GM21723 (cell line): ENCODE results near the gene RND3.

Experiments
- ATAC-seq: cut with Tn5 transposase; IDR thresholded peaks from one replicate; pipeline ENCODE4 v1.9.1; 2021; ENCODE audit warnings: mild to moderate bottlenecking, moderate library complexity; ENCODE audit not compliant: unreplicated experiment

Gene RND3

GRCh38 chr2:150494234-150494945 lies 6.9 kb upstream of the RND3 start:
- ATAC-seq = no peak

DNA sequence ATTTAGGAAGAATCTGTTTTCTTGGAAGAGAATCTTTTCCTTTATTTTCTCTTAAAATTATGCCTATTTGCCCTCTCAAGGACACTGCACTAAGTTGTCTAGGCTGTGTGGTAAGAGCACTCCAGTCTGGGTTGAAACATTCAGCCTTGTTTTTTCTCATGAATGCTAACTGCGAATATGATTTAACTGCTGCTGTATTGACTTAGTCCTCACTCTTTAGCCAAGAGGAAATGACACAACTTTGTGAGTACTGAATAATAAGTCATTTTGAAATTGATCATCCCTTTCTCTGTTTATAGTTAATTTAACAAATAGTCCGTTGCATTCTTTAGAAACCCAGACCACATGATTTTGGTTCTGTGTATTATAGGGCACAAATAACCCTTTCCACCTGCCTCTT lies 4.5 kb upstream of the RND3 start:
- ATAC-seq = no peak

DNA sequence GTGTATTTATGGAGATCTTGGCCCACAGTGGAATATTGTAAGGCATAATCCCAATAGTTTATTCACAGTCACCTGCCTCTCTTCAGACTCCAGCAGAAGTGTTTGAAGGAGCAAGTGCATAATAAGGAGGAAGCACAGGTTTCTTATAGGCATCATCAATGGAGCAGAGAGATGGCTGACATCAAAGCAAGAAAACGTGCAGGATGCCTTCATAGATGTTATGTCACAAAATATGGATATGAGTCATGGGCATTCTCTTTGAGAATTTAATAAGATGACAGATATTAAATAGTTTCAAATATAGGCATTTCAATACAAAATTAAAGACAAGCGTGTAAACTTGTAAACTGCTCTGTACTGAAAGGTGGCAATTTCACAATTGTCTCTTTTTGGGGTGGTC lies 4.0 kb upstream of the RND3 start:
- no peak for ATAC-seq

- no peak for ATAC-seq
Observed at GRCh38 chr2:150490466-150490865, 3.0 kb upstream of the RND3 start.

GRCh38 chr2:150486539-150487484 lies 655 bp downstream of the RND3 start:
- ATAC-seq = no peak

DNA sequence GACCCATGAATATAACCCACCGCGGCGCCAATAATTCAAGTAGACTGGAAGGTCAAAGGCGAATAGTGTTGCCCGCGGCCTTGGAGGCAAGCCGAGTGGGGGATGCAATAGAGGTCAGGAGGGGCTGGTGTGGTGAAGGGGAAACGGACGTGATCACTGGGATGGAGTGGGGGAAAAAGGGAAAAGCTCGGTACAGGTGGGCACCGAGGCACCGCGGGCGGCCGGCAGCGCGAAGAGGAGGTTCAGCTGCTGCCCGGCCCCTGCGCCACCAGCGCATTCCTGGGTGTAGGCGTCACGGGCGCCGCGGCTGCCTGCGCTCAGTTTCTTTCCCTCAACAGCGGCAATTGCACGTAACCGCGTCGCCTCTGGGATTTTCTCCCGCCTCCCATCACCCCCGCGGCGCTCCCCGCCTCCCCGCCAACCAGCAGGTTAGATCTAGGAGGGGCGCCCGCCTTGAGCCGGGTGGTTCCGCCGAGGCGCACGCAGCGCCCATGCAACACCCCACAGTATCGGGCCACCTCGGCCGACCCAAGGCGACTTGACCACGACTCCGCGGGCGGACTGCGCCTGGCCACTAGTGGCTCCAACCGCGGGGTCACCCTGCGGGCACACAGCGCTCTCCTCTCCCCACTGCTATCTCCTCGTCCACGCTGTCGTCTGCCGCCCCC lies 1.5 kb downstream of the RND3 start:
- ATAC-seq = no peak

DNA sequence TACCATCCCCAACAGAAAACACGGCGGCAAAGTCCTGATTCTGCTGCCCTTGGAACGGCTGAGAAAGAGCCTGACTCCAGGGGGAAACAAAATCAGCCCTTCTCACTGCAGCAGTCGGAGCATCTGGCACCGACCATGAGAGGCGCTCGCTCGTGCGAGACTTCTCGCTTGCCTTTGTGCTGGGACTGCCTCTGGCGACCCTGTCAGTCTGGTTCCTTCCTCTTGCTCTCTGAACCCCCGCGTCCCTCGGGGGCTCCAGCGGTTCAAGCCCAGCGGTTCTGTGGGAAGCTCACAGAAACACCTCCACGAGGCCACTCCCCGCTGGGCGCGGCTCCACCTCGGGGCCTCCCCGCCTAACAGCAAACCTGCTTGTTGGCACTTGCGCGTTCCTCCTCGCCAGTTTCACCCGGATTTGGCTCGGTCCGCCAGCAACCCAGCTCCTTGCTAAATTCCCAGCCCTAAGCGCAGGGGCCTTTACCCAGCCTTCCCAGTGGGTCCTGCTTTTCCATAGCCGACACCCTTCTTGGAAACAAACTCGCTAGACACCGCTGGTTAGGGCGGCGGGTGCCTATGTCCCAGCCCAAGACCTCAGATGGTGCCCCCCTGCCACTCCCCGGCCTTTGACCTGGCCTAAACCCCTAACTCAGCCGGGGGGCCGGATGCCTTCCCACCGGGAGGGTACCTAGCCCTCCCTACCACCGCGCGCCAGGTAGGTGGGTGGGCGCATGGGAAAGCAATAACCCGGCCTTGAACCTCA lies 2.2 kb downstream of the RND3 start:
- no peak for ATAC-seq

DNA sequence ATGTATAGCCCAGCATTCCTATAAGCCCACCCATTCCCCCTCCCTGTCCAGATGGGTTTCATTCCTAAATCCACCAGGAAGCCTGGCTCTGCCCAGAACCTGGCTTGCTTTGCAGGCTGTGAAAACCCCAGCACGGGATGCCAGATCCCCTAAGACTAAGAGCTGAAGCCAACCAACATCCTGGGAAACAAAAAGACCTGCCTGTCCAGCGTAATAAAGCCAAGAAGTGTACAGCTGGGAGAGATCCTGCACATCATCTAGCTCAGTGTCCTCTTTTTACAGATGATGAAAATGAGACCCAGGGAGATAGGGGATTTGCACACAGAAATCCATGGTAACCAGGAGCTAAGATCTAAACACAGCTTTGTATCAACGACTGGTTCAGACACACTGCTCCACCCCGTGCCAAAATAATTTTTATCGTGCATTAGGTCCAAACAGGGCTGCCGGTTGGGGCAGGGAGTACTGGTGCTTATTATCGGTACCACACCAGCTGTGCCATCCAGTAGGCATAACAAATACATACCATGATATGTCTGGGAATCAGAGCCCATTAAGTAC lies 2.9 kb downstream of the RND3 start:
- ATAC-seq = no peak

DNA sequence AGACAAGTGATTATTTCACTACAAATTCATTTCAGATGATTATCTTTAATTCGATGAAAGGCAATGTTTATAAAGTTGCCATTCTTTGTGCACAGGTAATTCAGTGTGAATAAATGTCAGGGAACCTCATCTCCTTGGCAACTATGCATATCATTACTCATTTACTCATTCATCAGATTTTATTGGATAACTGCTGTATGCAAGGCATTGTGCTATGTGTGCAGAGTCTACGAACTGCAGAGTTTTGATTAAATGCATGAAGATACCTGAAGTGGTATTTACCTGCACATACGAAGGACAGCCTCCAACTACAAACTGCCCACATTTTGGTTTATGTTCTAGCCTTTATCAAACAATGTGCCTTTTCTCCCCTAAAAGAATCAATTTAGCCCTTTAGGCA lies 3.5 kb downstream of the RND3 start:
- no peak for ATAC-seq

GRCh38 chr2:150483532-150483931 lies 3.9 kb downstream of the RND3 start:
- no peak for ATAC-seq

DNA sequence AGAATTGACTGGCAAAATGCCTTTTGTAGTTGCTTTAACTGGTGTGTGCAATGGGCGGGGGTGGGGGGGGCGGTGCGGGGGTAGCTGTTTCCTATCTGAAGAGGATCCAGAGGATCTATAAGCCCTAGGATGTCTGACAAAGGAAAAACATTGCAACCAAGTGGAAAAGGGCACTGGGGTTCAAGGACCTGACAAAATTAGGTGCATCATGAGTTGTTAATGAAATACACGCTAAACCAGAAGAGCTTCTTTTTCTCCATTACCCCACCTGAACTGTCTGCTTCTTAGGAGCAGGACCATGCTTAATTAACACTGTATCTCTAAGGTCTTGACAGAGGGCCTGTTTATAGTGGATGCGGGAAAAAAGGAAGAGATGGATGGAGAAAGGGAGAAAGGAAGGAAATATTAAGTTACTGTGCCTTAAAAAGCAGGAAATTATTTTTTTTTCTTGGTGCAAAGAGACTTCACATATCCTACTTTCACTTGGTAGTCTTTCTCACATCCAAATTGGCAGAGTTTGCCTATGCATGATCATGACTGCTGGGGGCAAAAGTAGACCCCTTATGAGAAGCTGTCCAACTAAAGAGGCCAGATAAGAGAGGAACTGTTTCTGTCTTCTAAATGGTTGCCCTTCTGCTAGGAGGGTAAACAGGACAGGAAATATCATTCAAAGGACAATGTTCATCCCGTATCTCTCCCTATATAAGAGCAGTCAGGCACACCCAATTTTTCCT lies 4.6 kb downstream of the RND3 start:
- ATAC-seq = no peak

GRCh38 chr2:150482111-150482510 lies 5.4 kb downstream of the RND3 start:
- no peak for ATAC-seq

GRCh38 chr2:150480971-150481830 lies 6.3 kb downstream of the RND3 start:
- no peak for ATAC-seq

GRCh38 chr2:150480241-150480640 lies 7.2 kb downstream of the RND3 start:
- ATAC-seq = no peak

- no peak for ATAC-seq
Observed at GRCh38 chr2:150479075-150479915, 8.2 kb downstream of the RND3 start.

DNA sequence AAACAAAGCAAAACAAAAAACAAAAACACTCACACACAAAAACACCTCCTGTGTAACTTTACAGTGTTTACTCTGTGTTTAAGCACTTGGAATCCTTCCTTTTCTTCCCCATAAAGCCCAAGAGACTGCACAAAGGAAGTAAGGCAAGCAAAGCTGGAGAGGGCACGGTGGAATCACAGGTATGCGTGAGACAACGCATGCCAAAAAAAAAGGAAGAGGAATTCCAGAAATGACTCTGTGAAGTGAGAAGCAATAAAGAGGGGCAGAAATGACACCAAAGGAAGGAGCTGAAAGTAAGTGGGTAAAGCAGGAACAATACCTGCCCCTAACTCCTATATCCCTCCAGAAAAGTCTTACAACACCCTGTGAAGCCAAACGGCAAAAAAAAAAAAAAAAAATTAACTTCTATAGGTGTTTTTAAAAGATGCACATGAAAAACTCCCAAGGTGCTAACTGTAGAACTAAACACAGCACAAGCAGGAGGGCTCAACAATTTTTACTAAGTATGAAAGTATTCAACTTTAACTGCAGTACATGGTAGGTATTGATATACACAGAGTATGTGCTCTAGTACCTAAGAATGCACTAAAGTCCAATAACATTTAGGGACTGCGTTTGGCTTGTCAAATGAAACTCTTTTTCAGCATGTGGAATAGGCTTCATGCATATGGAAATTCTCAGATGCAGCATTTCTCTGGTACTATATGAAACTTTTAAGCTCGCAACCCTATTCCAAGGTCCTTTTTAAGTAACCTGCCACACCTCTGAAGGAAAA lies 9.1 kb downstream of the RND3 start:
- no peak for ATAC-seq

- no peak for ATAC-seq
Observed at GRCh38 chr2:150477347-150477746, 10.1 kb downstream of the RND3 start.
